NOMO-1 treated with DMSO at 0.1 percent for 48 hours (cell line): ENCODE data around the gene GRM3.
"Not testable (repeated sequence)": the region's sequence is repeated elsewhere in the genome, so short reads cannot be mapped to it uniquely, and the experiment has no call there.

Experiments
- DNase-seq: peaks from one replicate; lab custom pipeline; 2025; ENCODE audit not compliant: unreplicated experiment; lab: John Stamatoyannopoulos, UW

GRM3 gene

GRCh38 chr7:86643561-86644281 is at the start of gene GRM3:
GRM3 (plus strand) TSS chr7:86643909; CDS start chr7:86765146, 121,237 bp downstream.
- DNase-seq, result no peak

- no peak for DNase-seq
Observed at GRCh38 chr7:86598311-86598710, 45.4 kb upstream of the GRM3 start.

GRCh38 chr7:86598721-86599120 is 45.0 kb upstream of the GRM3 start:
- DNase-seq, result no peak

- DNase-seq, result no peak
Observed at GRCh38 chr7:86600506-86601290, 43.0 kb upstream of the GRM3 start.

- not testable (repeated sequence) for DNase-seq
Observed at GRCh38 chr7:86615711-86616110, 28.0 kb upstream of the GRM3 start.

DNA sequence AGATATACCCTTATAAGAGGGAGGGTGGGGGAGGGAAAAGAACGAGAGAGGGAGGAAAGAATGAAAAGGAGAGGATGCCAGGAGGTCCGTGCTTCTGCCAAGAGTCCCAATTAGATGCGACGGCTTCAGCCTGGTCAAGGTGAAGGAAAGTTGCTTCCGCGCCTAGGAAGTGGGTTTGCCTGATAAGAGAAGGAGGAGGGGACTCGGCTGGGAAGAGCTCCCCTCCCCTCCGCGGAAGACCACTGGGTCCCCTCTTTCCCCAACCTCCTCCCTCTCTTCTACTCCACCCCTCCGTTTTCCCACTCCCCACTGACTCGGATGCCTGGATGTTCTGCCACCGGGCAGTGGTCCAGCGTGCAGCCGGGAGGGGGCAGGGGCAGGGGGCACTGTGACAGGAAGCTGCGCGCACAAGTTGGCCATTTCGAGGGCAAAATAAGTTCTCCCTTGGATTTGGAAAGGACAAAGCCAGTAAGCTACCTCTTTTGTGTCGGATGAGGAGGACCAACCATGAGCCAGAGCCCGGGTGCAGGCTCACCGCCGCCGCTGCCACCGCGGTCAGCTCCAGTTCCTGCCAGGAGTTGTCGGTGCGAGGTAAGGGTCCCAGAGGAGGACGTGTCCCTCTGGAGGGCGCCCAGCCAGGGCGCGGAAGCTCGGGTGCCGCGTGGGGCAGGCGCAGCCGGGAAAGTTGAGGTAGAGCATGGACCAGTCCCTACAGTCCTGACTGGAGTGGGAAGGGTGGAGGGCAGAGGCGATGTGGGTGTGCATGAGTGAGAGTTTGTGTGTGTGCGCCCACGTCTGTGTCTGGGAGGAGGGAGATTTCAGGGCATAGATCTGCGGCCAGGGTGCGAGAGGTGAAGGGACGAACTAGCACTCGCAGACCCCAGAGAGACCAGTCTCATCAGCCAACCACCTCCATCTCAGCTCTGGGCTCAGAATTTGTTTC is 844 bp downstream of the GRM3 start:
- no peak for DNase-seq

- DNase-seq, result no peak
Observed at GRCh38 chr7:86645225-86645608, 1.5 kb downstream of the GRM3 start.

DNA sequence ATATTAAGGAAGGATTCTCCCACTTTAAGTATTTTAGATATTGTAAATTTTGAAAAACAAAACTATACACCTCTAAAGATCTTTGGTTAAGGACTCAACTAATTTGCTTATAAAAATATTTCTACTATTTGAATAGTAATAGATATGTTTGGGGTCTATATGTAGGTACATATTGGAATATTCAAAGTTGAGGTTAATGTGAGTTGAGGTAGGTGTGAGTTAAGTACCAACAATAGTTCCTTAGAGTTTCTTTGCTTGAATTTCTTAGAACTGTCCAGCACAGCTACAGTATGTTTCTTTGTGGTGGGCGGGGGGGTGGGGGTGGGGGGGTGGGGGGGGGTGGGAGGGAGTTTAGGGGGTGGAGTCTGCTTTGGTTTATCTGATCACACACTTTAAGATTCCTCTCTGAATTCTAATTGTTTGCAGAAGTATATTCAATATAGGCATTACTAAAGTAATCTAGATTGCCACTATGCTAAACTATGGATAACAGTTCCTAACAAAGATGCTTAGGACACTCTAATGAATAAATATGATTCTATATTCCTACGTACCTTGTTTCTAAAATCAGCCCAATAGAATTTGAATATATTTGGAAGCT is 2.1 kb downstream of the GRM3 start:
- no peak for DNase-seq

GRCh38 chr7:86647385-86648094 is 3.8 kb downstream of the GRM3 start:
- no peak for DNase-seq

GRCh38 chr7:86648169-86648568 is 4.5 kb downstream of the GRM3 start:
- no peak for DNase-seq

DNA sequence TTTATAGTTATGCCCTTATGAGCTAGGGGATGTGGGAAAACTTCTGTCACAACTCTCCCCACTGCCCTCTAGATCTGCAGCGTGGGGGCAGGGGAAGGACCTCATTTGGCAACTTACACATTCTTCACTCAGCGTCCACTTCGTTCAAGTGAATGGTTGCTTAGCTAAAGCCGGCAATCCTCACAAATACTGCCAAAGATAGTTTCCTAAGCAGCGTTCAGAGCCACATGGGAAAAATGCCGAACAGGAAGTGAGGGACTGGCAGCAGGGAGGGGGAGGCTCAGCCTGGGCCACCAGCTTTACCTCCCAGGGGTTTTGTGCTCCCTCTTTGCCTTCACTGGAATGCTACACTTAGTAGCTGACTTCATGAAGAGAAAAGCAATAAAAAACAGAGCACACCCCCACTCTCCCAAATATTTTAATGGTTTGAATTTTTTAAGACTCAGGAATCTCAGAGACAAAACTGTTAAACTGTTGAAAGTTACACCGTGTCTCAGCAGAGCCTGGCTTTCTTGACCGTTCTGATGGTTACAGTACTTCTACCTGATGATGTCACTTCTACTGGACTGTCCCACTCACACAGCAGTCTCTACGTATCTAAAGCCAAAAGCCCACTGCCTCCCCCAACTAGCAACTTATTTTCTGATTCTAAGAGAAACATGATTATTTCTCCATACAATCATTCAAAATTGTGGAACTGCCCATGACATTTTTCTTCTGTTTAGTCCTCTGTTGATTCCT is 10.4 kb downstream of the GRM3 start:
- DNase-seq, result no peak

DNA sequence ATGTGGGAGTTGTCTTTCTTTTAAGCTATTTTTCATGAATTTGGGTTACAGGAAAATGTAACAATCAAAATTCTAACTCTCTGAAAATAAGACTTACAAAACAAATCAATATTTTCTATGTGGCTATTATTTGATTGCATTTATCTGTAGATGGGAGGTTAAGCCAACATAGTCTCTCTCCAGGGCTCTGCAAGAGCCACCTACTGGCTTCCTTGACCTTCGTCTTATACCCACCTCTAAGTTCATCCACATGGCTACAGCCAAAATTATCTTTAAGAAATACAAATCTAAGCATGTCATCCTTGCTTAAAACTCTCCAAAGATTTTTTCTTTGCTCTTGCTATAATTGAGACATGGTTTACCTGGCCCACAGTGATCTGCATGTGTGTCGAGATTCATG is 14.2 kb downstream of the GRM3 start:
- DNase-seq, result no peak

DNA sequence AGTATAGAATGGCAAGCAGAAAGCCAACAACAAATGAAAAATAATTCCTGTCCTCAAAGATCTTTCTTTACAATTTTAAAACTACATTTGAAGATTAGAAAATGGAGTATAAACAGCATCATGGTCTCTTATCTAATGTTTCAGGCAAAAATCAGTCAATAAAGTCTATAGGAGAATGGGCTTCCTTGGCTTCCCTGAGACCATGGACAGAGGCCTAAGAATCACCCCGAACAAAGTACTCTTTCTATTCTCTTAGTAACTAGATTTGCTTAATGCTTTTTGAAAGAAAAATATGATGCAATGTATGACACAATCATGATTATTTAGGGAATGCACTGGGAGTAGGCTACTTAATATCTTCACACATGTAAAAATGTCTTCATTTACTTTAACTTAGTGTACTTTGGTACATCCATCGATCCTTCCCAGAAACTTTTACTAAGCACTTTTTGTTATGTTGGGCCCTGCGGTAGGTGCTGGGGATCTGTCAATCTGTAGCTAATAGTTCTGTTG is 17.3 kb downstream of the GRM3 start:
- no peak for DNase-seq

- DNase-seq, result no peak
Observed at GRCh38 chr7:86664486-86664885, 20.8 kb downstream of the GRM3 start.

DNA sequence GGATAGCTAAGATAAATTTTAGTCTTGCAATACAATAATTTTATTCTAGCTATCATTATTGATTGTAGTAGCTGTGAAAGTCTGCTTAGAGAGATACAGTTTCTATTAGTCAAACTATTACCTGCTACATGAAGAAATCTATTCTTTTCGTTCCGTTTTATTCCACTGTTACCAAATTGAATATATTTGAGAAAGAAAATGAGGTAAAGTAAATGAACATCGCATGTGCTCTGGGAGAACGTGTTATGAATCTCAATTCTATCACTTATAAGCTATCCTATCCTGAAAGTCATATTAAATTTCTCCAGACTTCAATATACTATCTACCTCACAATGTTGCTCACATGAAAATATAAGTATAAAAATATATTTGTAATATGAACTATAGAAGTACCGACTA is 21.3 kb downstream of the GRM3 start:
- no peak for DNase-seq

GRCh38 chr7:86665669-86666068 is 22.0 kb downstream of the GRM3 start:
- DNase-seq, result no peak

- DNase-seq, result no peak
Observed at GRCh38 chr7:86667732-86668131, 24.0 kb downstream of the GRM3 start.

DNA sequence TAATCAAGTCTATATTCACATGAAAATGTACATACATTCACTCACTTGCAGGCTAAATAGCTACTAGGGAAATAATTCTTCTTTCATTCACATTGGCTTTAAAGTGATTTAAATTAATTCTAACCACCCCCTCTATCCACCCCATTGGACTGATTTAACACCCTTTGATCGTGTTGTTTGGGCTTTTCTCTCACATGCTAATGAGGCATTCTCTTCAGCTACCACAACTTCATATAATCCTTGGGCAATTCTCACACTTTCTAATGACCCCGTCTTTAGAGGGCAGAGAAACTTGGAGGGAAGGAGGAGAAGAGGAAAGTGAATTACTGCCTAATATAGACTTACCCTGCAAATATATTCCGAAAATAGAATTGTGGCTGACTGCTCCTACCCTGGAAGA is 24.6 kb downstream of the GRM3 start:
- DNase-seq, result no peak

DNA sequence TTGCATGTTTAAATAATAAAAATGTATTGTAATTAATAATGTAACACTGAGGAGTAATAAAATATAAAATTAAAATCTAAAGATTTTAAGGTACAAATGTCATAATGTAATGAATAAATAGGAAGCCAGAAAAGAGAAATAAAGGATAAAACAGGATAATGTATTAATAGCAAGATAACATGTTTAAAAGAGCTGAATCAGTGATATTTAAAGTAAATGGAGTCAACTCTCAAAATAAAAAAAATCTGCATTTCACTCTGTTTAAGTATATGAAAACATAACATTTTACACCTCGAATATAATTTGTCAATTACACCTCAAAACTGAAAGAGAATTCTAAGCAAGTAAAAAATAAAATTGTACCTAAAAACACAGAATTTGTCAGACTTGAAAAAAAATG is 44.1 kb downstream of the GRM3 start:
- DNase-seq, result no peak

GRCh38 chr7:86689363-86689762 is 45.7 kb downstream of the GRM3 start:
- DNase-seq, result no peak
